ENCODE measurements around the gene ARAP2.

ARAP2 gene

DNA sequence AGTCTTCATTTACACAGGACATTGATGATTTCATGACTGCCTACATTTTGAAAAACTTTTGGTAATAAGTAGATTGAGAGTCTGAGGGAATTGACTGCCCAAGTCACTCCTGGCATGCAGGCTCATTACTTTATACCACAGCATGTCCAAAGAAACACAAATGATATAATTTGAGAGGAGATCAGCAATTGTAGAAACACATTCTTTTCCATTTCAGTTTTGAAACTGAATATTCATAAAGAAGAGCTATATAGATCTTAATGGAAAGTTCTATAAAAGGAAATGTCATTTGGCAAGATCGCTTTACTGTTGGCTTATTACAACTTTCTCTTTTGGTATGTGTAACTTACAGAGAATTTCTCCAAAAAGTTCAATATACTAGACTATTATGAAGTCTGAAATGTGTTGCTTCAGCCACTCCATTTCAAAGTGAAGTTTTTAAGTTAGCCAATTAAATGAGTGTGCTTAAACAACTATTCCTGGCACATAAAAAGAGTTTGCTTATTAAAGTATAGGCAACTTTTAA is 158.0 kb downstream of the ARAP2 start:
- DNase-seq: no peak

DNA sequence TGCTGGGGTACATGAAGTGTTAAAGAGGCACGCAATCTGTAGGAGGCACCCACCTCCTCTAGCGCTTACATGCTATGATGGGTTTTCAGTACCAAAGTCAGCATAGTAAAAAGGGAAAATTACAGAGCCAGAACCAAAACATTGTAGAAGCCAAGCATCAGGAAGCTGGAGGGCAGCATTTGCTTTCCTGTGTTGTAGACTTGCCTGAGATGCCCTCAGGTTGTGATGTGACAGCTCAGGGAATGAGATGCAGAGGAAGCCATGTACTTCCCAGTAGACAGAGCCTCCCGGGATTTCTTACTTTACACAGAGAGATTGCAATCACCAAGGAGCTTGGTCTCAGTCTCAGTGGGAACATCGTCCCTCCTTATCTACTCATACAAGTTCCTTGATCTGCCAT is 161.5 kb downstream of the ARAP2 start:
- no peak for DNase-seq

DNA sequence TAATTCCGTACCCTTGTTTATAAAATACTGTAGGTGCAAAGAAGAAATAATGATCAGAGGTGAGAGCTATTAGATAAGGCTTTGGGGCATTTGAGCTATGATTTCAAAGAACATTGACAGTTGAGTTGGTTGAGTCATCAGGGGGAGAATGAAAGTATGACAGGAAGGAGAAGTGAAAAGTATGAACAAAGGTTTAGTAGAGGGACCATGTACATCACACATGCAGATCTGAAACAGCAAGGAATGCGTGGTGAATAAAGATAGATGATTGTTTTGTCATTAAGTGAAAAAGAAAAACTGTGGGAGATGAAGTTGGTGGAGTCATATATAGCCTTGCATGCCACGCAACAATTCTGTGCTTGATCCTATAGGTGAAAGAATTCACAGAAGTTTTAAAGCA is 163.1 kb downstream of the ARAP2 start:
- no peak for DNase-seq

DNA sequence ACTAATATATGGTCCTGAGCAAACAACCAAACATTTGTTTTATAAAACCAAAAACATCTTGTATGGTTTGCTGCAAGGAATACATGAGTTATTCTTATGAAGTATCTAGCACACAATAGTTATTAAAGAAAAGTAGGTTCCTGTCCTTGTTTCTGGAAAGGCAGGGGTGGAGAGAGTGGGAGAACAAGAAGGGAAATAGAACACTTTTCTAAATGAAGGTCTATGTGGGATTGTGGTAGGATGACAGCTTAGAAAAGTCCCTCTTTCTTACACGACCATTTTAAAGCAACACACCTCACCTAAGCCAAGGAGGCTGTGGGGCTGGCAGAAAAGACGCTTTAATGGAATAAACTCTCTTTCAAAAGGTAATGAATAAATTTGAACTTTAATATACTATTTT is 164.6 kb downstream of the ARAP2 start:
- no peak for DNase-seq

DNA sequence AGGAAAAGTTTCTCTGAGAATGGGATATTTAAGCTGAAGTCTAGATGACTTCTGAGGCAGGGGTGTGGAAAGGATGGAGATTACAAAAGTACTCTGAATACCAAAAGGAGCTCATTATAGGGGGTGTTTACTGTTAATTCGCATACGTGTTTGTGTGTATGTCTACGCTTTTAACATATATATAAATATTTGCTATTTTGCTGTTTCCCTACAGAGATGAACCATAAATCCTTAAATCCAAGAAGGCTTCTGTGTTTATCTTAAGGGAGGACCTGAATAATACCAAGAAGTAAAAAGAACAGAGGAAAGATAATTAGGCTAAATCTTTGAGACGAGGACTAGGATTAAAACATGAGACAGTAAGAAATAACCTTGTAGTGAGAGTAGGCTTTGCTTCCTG is 166.0 kb downstream of the ARAP2 start:
- DNase-seq: no peak

DNA sequence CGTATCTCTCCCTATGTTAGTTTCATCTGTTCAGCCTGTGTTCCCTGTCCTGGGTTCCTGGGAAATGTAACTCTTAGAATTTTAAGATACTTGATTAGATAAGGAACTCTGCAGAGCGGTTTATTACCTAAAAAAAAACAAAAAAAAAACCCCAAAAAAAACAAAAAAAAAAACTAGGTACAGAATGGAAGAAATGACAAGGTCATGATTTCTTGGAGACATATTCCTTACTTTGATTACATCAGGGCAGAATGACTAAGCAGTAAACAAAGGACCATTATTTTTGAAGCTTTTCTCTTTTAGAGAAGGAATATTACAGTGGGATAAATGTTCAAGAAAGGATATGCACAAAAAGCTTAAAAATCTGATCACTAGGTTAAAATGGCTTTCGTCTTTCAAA is 171.8 kb downstream of the ARAP2 start:
- DNase-seq: no peak

DNA sequence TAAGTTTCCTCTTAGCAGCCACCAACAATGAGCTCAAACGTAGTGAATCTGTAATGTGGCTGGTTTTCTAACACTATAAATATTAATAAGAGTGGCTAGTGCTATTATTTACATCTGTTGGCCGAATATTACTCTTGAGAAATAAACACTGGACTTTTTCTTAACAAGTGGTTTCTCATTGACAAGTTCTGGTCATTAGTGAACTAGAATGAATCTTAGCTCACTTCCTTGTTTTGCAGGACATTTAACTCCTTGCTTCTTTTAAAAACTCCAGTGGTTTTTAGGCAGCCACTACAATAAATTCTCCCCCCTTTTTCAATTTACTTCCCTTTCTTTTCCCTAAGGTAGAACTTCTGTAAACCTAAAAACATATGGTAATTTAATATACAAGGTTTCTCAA is 177.2 kb downstream of the ARAP2 start:
- no peak for DNase-seq

DNA sequence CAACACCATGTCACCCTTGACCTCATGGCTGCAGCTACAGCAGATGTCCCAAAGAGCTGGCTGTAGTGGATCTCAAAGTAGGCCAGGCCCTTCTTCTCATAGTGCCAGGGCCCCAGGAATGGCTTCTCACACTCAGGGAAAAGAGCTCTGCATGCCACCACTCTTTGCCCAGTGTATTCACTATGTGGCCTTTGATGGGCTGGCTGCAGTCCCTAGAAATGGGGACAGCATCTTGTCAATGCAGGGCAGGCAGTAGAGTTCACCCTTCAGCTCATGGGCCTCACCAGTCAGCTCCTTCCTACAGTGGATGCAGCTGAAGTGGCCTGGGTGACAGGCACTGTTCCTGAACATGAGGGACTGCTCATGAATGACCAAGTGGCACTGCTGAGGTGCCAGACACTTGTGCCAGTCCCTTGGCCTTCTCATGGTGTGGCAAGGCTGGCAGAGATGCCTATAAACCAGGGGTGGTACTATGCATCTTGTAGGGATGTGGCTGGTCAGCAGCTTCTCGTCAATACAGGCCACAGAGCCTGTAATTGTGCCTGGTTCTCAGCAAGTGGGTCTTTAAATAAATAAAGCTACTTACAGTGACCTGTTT is 178.9 kb downstream of the ARAP2 start:
- DNase-seq: no peak

DNA sequence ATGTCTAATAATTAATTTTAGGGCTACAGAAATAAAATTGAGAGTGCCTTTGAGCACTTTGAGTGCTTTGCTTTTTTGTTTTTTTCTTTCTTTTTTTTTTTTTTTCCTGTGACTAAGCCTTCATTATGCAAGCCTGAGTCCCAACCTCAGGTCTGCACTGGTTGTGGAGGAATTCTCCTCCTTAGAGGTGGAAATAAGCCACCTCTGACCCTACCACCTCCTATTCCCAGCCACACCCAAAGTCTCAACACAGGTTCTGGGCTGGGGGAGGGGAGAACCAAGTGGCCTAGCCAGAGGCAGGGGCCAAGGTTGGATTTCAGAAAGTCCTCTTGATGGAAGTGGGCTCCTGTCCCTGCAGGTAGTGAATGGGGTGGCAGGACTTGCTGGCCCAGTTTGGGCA is 180.2 kb downstream of the ARAP2 start:
- DNase-seq: no peak

DNA sequence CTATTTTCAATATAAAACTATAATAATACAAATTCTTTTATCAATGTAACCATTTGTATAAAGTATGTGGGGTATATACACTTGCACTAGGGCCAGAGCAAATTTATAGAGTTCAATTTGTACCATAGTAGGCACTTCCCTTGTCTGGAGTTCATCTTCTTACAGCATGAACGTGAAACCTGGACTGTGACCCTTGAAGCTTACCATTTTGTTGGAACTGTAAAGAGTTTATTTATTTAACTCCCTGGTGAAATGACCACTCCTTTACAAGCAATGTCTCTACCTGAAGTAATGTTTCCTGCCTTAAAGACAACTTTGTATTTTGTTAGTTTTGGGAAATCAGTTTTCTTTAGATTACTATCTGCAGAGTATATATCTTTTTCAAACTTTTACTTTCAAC is 188.2 kb downstream of the ARAP2 start:
- DNase-seq: no peak

DNA sequence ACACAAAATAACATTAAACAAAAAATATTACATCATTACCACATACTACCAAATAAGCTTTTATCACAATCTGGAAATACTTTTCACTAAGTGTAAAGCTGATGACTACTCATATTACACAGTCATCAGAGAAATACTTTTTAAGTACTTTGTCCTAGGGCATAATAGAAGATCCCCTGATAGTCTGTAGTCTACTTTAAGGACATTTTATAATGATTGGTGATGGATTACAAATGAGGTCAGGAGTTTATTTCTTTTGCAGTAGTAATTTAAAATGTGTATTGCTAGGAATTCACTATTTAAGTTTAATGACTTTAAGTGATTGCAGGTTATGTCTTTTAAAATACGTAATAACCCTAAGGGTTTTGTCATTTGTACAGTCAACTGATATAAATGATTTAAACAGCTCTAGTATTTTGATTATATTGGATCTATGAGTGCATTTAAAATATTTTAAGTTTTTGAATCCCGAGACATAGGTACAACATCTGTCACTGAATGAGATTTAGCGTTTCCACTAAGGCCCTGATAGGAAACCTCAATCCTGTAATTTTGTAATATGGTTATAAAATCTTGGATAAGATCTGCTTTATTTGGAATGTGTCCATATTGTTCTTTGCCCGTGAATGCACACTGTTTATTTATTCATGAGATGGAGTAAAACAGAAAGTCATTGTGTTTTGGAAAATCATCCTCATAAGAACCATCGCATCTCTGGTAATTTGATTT is 189.5 kb downstream of the ARAP2 start:
- no peak for DNase-seq

DNA sequence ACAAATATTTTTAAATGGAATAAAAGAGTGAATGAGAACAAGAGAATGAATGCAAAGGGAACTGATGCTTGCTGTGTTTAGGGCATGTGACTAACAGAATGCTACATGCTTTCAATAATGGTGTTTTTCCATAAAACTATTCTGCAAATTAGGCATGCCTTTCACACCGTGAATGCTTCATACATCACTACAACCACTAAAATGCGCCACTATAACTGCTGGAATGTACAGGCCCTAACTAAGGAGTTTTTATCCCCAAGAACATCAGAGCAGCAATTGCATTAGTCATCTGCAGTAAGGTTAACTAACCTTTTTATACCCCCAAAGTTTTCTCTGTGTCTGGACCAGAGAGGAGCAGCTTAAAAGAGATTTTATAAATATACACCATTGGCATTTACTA is 190.4 kb downstream of the ARAP2 start:
- DNase-seq: no peak

DNA sequence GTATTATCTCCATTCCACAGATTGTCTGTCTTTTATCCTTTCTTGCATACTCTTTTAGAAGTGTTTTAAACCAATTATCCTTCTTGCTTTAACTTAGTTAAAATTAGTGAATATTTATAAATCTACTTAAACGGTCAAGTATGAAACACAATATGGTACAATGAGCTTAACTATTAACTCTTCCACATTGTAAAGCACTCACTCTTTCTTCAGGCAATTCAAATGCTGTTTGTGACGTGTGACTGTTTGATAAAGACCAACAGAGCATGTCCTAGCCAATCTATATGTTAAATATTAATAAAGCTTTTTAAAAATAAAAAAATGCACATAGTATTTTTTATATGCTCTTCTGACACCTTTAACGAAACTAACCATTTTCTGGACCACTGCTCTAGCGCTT is 192.7 kb downstream of the ARAP2 start:
- no peak for DNase-seq

DNA sequence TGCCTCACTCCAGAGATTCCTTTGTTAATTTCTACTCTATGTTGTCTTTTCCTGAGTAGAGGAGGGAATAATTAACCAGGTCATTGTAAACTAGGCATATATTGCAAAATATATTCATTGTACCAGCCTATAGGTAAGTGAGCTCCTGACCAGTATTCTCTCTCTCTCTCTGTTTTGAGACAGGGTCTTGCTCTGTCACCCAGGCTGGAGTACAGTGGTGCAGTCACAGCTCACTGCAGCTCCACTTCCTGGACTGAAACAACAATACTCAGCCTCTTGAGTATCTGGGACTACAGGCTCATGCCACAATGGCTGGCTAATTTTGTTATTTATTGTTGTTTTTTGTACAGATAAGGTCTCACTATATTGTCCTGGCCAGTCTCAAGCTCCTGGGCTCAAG is 198.3 kb downstream of the ARAP2 start:
- no peak for DNase-seq

DNA sequence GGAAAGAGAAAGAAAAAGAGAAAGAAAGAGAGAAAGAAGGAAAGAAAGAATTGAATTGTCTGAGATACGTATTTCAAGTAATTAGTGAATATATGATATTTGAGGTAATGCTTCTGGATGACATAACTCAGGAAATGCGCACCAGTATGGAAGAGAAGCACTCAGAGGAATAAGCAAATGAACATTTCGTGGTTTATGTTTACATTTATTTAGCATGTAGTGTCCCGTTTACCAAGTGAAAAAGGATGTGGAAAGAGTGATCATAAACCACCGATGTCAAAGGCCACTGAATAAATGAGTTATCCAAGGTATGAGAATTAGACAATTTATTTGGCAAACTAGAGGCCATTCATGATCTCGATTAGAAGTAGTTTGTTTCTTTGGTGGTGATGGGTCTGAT is 200.4 kb downstream of the ARAP2 start:
- DNase-seq: no peak

DNA sequence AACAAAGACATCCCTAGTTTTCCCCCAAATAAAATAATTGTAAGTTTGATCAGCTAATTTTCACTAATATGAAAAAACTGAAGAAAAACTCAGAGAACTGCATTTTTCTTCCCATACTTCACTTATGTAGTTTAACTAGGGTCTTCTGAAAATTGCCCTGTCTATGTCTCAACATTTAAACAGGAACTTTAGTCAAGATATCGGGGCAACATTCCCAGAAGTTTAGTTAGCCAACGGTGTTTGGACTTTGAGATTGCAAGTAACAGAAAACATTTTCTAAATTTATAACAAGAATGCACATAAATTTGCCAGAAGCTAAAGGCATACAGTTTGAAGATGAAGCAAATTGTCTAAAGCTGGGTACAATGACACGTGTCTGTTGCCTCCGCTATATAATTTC is 201.1 kb downstream of the ARAP2 start:
- DNase-seq: no peak

DNA sequence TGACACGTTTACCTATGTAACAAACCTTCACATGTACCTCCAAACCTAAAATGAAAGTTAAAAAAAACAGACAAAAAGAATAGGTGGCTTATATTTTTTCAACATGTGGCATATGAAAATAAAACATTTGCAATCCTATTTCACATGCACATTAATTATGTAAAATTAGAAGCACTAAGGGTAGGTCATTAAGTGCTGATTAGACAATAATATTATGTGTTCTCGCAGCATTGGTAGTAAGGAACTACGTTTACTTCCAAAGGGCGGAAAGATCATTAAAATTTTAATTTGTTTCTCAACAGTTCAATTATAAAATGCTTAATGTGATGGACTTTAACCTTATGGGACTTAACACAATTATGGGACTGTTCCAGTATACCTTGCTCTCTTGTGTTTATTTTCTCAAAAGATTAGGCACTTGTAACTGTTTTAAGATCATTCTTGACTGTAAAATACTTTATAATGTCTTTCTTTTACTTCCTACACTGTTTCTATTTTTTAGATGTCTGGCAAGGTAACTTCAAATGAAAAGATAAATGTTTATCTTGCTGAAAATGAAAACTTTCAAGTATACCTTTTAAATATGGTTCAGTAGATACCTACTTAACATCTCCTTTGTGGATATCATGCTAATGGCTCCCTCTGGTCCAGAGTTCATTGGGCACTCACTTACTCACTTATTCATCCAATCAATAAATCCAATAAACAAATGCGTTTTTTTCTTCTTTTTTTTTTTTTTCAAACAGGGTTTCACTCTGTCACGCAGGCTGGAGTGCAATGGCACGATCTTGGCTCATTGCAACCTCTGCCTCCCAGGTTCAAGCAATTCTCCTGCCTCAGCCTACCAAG is 202.0 kb downstream of the ARAP2 start:
- no peak for DNase-seq

DNA sequence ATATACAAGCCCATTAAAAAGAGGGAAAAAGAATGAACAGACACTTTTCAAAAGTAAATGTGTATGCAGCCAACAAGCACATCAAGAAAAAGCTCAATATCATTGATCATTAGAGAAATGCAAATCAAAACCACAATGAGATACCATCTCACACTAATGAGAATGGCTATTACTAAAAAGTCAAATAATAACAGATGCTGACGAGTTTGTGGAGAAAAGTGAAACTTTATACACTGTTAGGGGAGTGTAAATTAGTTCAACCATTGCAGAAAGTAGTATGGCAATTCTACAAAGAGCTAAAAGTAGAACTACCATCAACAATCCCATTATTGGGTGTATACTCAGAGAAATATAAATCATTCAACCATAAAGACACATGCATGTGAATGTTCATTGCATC is 203.0 kb downstream of the ARAP2 start:
- DNase-seq: no peak

DNA sequence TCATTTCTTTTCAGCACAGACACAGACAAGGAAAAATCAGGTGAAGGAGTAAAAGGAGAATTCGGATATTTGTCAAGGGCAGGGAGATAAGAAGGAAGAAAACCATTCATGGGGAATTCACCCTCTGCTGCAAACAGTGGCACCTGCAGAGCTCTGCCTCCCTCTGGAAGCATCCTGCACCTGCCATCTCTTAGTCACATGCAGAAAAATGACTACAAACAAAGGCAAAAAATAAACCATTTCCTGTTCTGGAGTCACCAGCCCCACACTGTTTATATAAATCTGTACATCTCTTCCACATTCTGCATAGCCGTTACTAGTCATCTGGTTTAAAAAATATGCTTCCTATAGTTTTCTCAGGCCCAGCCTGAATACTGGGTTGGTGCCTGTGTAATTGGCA is 205.3 kb downstream of the ARAP2 start:
- DNase-seq: peak; percentile 11

DNA sequence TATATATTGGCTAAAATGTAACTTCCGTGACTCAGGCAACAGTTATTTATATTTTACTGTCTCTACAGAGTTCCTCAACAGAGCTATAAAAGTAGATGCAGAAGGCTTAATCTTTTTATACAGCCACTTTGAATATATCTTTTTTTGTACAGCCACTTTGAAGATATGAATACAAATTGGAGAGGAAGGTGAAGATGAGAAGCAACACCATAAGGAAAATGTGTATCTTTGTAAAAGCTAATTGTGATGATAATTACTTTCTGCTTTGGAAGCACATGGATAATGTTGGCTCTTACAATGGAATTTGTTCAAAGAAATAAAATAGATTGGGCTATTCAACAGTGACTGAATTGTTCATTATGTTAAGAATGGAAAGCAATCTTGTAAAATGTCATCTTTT is 205.8 kb downstream of the ARAP2 start:
- DNase-seq: no peak

DNA sequence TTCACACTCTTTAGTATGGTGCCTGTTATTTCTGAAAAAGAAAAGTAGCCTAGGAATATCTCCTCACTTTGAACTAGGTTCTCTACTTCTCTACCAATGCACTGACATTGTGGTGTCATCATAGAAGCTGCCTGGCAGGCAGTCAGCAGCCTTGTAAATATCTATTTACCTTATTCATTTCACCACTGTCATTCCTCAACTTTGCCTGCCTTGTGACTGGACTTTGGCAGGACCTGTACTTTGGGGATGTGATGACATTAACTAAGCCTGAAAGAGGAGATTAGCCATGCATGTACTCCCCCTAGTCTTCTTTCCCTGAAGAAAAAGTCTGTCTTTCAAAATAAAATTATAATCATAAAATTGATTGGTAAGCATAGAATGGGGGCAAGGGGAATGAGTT is 207.2 kb downstream of the ARAP2 start:
- no peak for DNase-seq

DNA sequence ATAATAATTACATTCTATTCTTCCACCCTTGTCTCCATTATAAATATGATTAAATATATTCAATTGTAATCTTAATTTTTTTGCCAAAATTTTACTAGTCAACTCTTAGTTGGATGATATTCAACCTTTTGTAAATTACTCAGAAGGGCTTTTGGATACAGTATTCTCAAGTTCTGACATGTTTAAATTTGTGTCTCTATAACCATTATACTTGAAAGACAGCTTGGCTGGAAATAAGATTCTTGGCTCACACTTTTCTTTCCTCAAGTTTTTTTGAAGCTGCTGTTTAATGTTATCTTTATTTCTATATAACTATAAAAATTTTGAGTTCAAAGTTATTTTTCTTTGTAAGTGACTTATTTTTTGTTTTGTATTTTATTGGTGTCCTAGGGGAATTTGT is 214.4 kb downstream of the ARAP2 start:
- no peak for DNase-seq

DNA sequence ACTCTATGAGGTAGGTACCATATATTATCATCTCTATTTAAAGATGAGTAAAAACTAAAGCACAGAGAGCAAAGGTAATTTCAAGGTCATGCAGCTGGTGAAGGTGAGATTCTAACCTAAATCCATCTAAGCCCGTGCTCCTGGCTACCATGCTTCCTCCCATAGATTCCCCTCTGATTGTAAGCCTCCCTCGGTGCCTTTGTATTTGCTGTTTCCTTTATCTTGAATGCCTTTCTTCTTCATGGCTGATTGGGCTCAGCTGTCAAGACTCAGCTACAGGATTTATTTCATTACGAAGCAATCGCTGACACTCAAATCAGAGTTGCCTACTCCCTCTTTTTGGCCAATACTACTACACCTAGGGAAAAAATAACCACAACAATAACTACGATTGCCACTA is 217.1 kb downstream of the ARAP2 start:
- no peak for DNase-seq

DNA sequence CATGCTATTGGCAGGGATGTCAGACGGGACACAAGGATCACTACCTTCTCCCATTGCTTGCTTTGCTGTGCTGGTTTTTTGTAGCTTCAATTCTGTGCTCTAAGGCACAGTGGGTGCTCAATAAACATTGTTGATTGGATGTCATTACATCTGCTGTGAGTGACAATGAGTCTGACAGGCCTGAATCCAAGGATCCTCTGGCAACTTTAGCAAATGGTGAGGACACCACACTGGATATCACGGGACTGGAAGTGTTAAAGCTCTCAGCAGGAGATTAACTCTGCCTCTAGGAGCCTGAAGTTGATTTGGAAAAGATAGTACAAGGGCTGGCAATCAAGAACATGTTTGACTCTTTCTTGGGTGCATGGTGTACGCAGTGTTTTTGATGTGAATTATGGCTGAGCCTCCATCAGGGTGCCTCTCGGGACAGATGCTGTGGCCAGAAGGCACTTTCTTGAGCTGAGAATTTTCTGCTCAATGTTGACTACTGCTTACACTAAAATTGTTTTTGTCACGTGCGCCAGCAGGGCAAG is 217.9 kb downstream of the ARAP2 start:
- no peak for DNase-seq
